Kidney (tissue), 14 donors: ENCODE data around the gene KLRC2. TPM values are rescaled to one million over a fixed set of nuclear protein-coding genes. Genes with fewer than 3 reads are reported as not detected.
"Not testable (repeated sequence)": the region's sequence is repeated elsewhere in the genome, so short reads cannot be mapped to it uniquely, and the experiment has no call there.

Source experiments
- DNase-seq, 5 donors: peaks; one replicate each; pipeline ENCODE4 v3.0.0-alpha.2; 2013 to 2020
- FAIRE-seq: peaks from 2 replicates; lab custom pipeline; 2012; peaks lifted over from hg19 to GRCh38; lab: Jason Lieb, UNC
- H3K27ac ChIP-seq, 2 donors: one replicate each; pipeline ENCODE4 v1.7.0; 2013; ENCODE audit warnings: low read depth in 2 of 2, low read length in 2 of 2, inconsistent platforms in 1 of 2
- H3K27me3 ChIP-seq: one replicate; pipeline ENCODE4 v1.7.1; 2013; ENCODE audit warnings: low read length, inconsistent platforms; ENCODE audit not compliant: control insufficient read depth, insufficient read depth
- H3K36me3 ChIP-seq, 3 donors: one replicate each; pipeline versions ENCODE4 v1.7.0 to v1.7.1; 2013; ENCODE audit warnings: low read length in 3 of 3, control low read depth in 1 of 3, inconsistent platforms in 1 of 3; ENCODE audit not compliant: insufficient read depth in 3 of 3, control insufficient read depth in 2 of 3
- H3K4me1 ChIP-seq, 3 donors: one replicate each; pipeline versions ENCODE4 v1.7.0 to v1.7.1; 2013; ENCODE audit warnings: low read length in 3 of 3, inconsistent platforms in 1 of 3, low read depth in 1 of 3; ENCODE audit not compliant: control insufficient read depth in 2 of 3, insufficient read depth in 2 of 3
- H3K4me3 ChIP-seq, 3 donors: one replicate each; pipeline versions ENCODE4 v1.7.0 to v1.8.1; 2013; ENCODE audit warnings: low read length in 3 of 3, control low read depth in 1 of 3, inconsistent platforms in 1 of 3
- H3K9ac ChIP-seq, 3 donors: one replicate each; pipeline versions ENCODE4 v1.7.0 to v1.7.1; 2013; ENCODE audit warnings: low read length in 3 of 3, control low read depth in 1 of 3, inconsistent platforms in 1 of 3
- H3K9me3 ChIP-seq, 3 donors: one replicate each; pipeline versions ENCODE4 v1.7.0 to v1.7.1; 2013; ENCODE audit warnings: low read length in 3 of 3, control low read depth in 1 of 3, inconsistent platforms in 1 of 3; ENCODE audit not compliant: control insufficient read depth in 2 of 3, insufficient read depth in 1 of 3
- CTCF ChIP-seq: IDR thresholded peaks from 3 replicates; pipeline ENCODE4 v1.5.1; 2012; ENCODE audit warnings: mild to moderate bottlenecking, moderate library complexity, borderline replicate concordance; ENCODE audit not compliant: insufficient read depth; ENCODE audit errors: extremely low read depth
- intact Hi-C: fragments of 100-400 bp; cut with DNase I; formaldehyde crosslinking; loops from one replicate; pipeline ENCODE4 v1.11.1; 2022
- polyA plus RNA-seq: library from polyadenylated mRNA; stranded (reverse); fragments of 350-450 nt; fragmentation: Illumina TruSeq; extraction: RNeasy Lipid Tissue Mini Kit (QIAGEN cat#74804); gene quantifications from one replicate; pipeline ENCODE4 v1.2.3, GENCODE V29; 2014; ENCODE audit warnings: low read depth, low replicate concordance; ENCODE audit not compliant: insufficient read depth
- total RNA-seq: library from RNA; stranded (reverse); fragmentation: NEBNext Ultra II Directional; extraction: Animal tissue kit (Norgen Biotek cat#: 25700); gene quantifications from one replicate; pipeline ENCODE4 v1.2.1, GENCODE V29; 2021
- donor health status: control.
- donor health status: control.
- donor health status: control.
- donor health status: control.
- donor health status: control.
- donor health status: DM: yes; HTN: yes; CAD: no.
- donor health status: Normal renal cell carcinoma (clear cell type).

The KLRC2 gene
- total and polyA plus RNA-seq, 2 donors from 2014 or later: 0.50 TPM; not detected in 1

GRCh38 chr12:10395390-10395998, 40.3 kb downstream of the KLRC2 start:
- Histone ChIP-seq H3K9ac (no peak overlapping the region), H3K9me3 (no peaks in the 10 kb centered on the region), H3K4me3 (peak overlapping the region in 1 of 3 donors; percentile 1), H3K4me1 (no peaks in the 10 kb centered on the region), H3K27me3 (no peaks in the 10 kb centered on the region), H3K36me3 (no peaks in the 10 kb centered on the region), H3K27ac (peak overlapping the region in 1 of 2 donors; percentile 14)
- TF ChIP-seq CTCF: no peak
- DNase-seq: peak in 2 of 5 donors; percentile 37 to 56
- intact Hi-C loops: no loop called here
- FAIRE-seq: no peak

GRCh38 chr12:10394531-10395152, 41.2 kb downstream of the KLRC2 start:
- intact Hi-C loops, H3K4me3 ChIP-seq, H3K9me3 ChIP-seq, H3K4me1 ChIP-seq, DNase-seq, H3K9ac ChIP-seq, H3K27me3 ChIP-seq, H3K27ac ChIP-seq, H3K36me3 ChIP-seq, FAIRE-seq: not testable (repeated sequence)

- H3K4me1 ChIP-seq: no peaks in the 10 kb centered on the region
- no peak overlapping the region for H3K9ac ChIP-seq
- DNase-seq (no peak), FAIRE-seq (no peak)
- H3K9me3 ChIP-seq: no peaks in the 10 kb centered on the region
- H3K36me3 ChIP-seq: no peaks in the 10 kb centered on the region
- no peaks in the 10 kb centered on the region for H3K27me3 ChIP-seq
- TF ChIP-seq CTCF: no peak
- H3K4me3 ChIP-seq: no peak overlapping the region
- H3K27ac ChIP-seq: no peak overlapping the region
- intact Hi-C loops: no loop called here
These were observed 42.5 kb downstream of the KLRC2 start for GRCh38 chr12:10393291-10393690.

DNA sequence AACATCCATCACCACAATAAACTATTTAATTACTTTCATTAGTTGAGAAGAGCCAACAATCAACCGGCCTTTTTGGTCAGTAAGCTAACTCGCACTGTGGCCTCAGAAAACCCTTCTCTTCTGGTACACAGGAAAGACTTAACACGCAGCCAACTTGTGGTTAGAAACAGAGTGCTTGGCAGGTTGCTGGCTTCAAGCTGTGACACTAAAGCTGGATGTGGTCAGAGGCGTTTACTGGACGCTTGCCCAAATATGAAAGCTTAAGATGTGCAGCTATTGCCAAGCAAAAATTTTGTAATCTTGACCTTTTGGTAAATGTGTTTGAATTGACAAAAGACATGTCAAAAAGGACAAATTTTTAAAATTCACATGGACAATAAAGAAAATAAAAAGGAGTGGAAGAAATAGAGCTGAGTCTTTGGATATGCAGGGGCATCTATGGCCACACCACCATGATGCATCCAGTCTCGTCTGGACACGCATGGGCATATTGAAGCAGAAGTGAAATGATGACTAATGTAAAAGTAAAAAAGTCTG, 43.3 kb downstream of the KLRC2 start:
- TF ChIP-seq CTCF: no peak
- peak in 1 of 5 donors; percentile 52 for DNase-seq
- Histone ChIP-seq H3K27ac (no peak overlapping the region), H3K4me3 (no peak overlapping the region), H3K36me3 (no peaks in the 10 kb centered on the region), H3K9ac (no peak overlapping the region), H3K9me3 (no peaks in the 10 kb centered on the region), H3K27me3 (no peaks in the 10 kb centered on the region), H3K4me1 (no peaks in the 10 kb centered on the region)
- no peak for FAIRE-seq
- intact Hi-C loops: no loop called here

- H3K9me3 ChIP-seq, H3K27ac ChIP-seq, H3K9ac ChIP-seq, H3K27me3 ChIP-seq, H3K4me3 ChIP-seq, FAIRE-seq, intact Hi-C loops, H3K4me1 ChIP-seq, H3K36me3 ChIP-seq, DNase-seq: not testable (repeated sequence)
These were observed 44.8 kb downstream of the KLRC2 start for GRCh38 chr12:10390991-10391390.
